Cardiac fibroblast (primary cell): Measurements from ENCODE around the gene ZSWIM8.

Source experiments
- DNase-seq, 2 donors: peaks; one replicate each; pipeline versions ENCODE4 v3.0.0 to v3.0.0-alpha.2; 2010; ENCODE audit warnings: low read depth in 2 of 2
- H3K4me3 ChIP-seq, 2 donors: replicated peaks in 1 of 2; 1 replicate in 1 of 2; 2 replicates in 1 of 2; pipeline ENCODE4 v1.5.1; 2011; ENCODE audit warnings: low read depth in 2 of 2, low read length in 2 of 2, mild to moderate bottlenecking in 2 of 2, moderate library complexity in 1 of 2
- CTCF ChIP-seq: IDR thresholded peaks from one replicate; pipeline ENCODE4 v1.5.1; 2011; ENCODE audit warnings: low read depth, mild to moderate bottlenecking, low read length, inconsistent platforms

The ZSWIM8 gene

GRCh38 chr10:73797324-73798025, 12.1 kb downstream of the ZSWIM8 start:
- DNase-seq, result no peak
- no peak overlapping the region for H3K4me3 ChIP-seq
- TF ChIP-seq CTCF, result no peak

GRCh38 chr10:73798087-73798486, 12.7 kb downstream of the ZSWIM8 start:
- no peak for TF ChIP-seq CTCF
- no peak overlapping the region for H3K4me3 ChIP-seq
- DNase-seq, result no peak

- DNase-seq, result no peak
- no peak overlapping the region for H3K4me3 ChIP-seq
- no peak for TF ChIP-seq CTCF
These were observed 13.6 kb downstream of the ZSWIM8 start for GRCh38 chr10:73798927-73799560.

GRCh38 chr10:73799899-73800559, 14.6 kb downstream of the ZSWIM8 start:
- no peak for TF ChIP-seq CTCF
- no peak for DNase-seq

GRCh38 chr10:73800560-73801252, 15.3 kb downstream of the ZSWIM8 start:
- no peak for DNase-seq
- H3K4me3 ChIP-seq, result no peak overlapping the region
- TF ChIP-seq CTCF, result no peak

More at GRCh38 chr10:73799899-73800559, 14.6 kb downstream of the ZSWIM8 start:
- H3K4me3 ChIP-seq, result no peak overlapping the region

- no peak for DNase-seq
- TF ChIP-seq CTCF, result no peak
- no peak overlapping the region for H3K4me3 ChIP-seq
These were observed 15.8 kb downstream of the ZSWIM8 start for GRCh38 chr10:73801253-73801590.
